Stimulated activated CD4-positive, alpha-beta T cell treated with anti-CD3 and anti-CD28 coated beads, Interleukin-12 subunit alpha, Interleukin-12 subunit beta, amount 100 ng/mL, for 4 hours (primary cell): ENCODE measurements around the gene SCYGR4.
"Not testable (repeated sequence)": the region's sequence is repeated elsewhere in the genome, so short reads cannot be mapped to it uniquely, and the experiment has no call there.

ENCODE experiments used
- DNase-seq: peaks from one replicate; pipeline ENCODE4 v3.0.0-alpha.2; 2020

The SCYGR4 gene

DNA sequence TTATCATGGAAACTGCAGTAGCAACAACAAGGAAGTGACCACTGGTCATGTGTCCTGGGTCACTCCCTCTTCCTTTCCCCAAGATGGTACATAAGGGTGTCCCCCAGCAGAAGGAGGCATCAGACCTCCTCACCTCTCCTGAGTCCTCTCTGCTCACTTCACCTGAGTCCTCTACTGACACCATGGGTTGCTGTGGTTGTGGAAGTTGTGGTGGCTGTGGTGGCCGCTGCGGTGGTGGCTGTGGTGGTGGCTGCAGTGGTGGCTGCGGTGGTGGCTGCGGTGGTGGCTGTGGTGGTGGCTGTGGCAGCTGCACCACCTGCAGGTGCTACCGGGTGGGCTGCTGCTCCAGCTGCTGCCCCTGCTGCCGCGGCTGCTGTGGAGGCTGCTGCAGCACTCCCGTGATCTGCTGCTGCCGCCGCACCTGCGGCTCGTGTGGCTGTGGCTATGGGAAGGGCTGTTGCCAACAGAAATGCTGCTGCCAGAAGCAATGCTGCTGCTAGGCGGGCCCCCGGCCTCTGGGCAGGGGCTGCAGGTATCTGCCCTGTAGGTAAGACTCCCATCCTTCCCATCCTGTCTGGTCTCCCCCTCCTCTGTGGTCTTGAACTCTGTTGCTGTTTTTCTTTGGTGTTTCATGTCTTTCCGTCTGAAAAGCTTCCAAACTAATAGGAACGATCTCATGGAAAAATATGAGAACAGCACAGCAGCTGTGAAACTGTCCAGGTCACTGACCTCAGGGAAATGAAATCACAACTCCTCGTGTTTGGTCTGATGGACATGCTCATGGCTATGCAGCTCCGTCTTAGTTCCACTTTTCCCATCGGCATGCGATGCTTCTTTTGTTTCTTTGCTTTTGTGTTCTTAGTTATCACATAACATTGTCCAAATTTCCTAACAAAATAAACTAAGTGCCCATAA lies at the start of gene SCYGR4:
SCYGR4 (plus strand) TSS at position 183 of the 915 bp plus-strand sequence; CDS start at position 183, 0 bp downstream.
- no peak for DNase-seq

GRCh38 chr2:227568852-227569169 lies 48.5 kb upstream of the SCYGR4 start:
- no peak for DNase-seq

GRCh38 chr2:227570615-227571014 lies 46.7 kb upstream of the SCYGR4 start:
- DNase-seq: no peak

- no peak for DNase-seq
Observed at GRCh38 chr2:227576110-227576509, 41.2 kb upstream of the SCYGR4 start.

DNA sequence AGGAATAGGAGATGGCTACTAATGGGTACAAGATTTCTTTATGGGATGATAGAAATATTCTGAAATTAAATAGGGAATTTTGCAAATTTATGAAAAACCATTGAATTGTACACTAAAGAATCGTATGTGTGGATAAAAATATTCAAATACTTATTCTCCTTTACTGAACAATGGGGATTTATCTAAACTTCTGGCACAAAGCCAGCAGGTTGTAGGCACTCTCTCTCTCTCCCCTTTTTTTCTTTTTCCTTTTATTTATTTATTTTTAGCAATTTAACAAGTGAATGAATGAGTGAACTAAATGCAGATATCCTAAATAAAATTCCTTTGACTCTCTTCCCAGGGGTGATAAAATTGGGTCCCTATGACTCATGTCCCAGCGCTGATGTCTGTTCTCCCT lies 40.5 kb upstream of the SCYGR4 start:
- DNase-seq: no peak

DNA sequence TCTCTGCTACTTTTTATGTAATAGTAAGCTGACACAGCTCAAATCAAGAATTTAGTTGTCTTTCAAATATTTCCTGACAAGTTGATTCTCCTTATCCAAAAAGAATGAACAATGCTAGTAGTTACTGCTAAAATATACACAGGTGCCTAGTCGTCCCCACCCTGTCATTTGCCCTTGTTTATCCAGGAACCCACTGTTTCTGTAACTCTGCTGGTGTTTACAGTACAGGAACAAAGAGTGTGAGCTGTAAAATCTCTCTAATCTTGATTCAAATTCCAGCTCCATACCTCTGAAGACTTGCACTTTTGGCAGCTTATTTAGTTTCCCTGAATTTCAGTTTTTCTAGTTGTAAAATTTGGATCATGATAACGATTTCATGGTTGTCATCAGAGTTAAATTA lies 39.7 kb upstream of the SCYGR4 start:
- DNase-seq: no peak

- DNase-seq: no peak
Observed at GRCh38 chr2:227578642-227579041, 38.7 kb upstream of the SCYGR4 start.

DNA sequence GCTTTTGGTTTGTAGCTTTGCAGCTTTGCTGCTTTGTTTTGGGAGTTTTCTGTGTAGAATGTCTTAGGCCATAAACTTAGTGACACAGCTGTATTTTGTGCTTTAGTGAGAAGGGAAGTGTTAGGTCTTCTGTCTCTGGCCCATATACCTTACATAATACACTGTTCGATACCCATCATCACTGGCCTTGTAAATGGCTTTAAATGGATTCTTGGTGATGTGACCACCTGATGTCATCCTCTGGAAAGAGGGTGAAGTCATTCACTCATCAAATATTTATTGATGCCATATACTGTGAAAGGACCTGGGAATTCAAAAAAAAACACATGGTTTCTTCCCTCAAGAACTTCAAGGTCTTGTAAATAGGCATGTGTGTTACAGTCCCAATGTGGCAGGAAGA lies 37.5 kb upstream of the SCYGR4 start:
- no peak for DNase-seq

GRCh38 chr2:227582369-227582768 lies 34.9 kb upstream of the SCYGR4 start:
- DNase-seq: no peak

DNA sequence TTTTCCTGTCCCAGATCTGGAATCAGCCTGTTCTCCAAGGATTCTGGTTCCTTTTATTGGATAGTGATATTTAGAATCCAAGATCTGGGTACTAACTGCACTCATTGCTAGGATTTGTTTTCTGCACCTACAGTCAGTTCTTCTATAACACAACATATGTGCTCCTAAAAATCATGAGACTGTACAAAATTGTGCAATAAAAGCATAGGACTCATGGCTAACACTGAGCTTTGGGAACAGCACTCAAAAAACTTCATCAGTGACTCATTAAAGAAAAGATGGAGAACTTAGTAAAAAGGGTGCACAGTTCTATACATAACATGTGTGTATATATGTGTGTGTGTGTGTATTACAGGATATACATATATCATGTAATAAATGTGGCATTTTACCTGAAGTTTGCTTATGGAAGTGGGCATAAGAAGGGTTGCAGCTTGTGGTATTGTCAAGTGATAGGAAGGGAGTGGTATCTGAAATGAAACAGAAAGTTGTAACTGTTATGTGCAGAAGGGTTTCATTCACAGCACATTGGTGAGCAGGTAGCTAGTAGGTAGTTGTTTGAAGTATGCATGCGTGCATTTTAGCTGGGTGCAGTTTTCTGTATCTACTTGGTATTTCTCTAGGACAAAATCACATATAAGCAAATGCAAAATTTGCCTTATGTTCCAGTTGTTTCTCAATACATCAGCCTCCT lies 24.5 kb upstream of the SCYGR4 start:
- DNase-seq: no peak

DNA sequence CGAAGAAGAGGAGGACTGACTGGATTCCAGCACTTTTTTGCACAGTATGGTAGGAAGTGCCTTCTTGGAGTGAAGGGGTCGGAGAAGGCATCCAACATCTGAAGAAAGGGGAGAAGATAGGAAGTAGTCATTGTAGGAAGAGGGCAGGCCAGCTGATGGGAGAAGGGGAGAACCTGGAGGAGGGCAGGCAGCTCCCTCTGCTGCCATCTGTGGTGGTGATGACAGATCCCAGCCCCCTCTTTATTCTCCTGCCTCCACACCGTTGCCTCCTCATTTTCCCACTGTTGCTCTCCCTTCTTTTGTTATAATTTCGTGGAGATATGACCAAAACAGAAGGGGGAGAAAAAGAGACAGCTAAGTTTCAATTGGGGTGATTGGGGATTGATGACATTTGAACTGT lies 21.5 kb upstream of the SCYGR4 start:
- no peak for DNase-seq

DNA sequence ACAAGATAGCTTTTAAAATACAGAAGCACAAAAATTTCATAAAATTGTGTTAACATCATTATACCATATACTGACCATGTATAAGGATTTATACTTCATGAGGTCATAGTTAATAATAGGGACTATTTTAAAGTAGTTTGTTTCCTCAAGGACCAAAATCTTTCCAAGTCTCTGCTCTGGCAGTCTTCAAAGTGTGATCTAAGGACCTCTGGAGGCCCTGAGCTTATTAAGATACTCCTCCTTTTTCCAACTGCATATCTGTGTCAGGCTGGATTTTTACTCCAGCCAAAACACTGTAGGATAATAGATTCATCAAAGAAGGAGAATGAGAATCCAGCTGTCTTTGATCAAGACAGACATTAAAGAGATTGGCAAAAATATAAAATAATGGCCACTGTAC lies 20.3 kb upstream of the SCYGR4 start:
- DNase-seq: no peak

GRCh38 chr2:227597998-227598397 lies 19.3 kb upstream of the SCYGR4 start:
- DNase-seq: no peak

DNA sequence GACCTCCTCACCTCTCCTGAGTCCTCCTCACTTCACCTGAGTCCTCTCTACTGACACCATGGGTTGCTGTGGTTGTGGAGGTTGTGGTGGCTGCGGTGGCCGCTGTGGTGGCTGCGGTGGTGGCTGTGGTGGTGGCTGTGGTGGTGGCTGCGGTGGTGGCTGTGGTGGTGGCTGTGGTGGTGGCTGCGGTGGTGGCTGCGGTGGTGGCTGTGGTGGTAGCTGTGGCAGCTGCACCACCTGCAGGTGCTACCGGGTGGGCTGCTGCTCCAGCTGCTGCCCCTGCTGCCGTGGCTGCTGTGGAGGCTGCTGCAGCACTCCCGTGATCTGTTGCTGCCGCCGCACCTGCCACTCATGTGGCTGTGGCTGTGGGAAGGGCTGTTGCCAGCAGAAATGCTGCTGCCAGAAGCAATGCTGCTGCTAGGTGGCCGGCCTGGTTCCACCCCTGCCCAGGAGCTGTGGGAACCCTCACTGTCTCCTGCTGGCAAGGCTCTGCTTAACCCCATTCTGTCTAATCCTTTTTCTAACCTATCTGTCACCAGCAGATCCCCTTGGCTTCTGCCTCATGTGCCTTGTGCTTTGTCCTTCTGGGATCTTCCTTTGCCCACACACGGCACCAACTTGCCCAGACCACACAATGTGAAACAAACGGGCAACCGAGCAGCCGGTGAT lies 18.3 kb upstream of the SCYGR4 start, which contains the start of gene SCYGR2:
SCYGR2 (plus strand) TSS at position 59 of the 669 bp plus-strand sequence; CDS start at position 59, 0 bp downstream.
- not testable (repeated sequence) for DNase-seq

- no peak for DNase-seq
Observed at GRCh38 chr2:227602358-227602757, 14.9 kb upstream of the SCYGR4 start.

DNA sequence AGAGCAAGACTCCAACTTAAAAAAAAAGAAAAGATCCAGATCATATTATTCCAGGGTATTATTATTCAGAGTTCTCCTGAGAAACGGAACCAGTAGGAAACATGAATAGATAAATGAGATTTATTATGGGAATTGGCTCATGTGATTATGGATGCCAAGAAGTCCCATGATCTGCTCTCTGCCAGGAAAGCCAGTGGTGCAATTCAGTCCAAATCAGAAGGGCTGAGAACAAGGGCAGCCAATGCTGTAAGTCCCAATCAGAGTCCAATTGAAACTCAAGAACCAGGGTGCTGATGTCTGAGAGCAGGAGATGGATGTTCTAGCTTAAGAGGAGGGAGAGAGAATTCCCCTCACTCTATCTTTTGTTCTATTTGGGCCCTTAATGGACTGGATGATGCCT lies 10.8 kb upstream of the SCYGR4 start:
- no peak for DNase-seq

- no peak for DNase-seq
Observed at GRCh38 chr2:227607941-227608340, 9.4 kb upstream of the SCYGR4 start.

- DNase-seq: no peak
Observed at GRCh38 chr2:227608561-227609338, 8.5 kb upstream of the SCYGR4 start.

DNA sequence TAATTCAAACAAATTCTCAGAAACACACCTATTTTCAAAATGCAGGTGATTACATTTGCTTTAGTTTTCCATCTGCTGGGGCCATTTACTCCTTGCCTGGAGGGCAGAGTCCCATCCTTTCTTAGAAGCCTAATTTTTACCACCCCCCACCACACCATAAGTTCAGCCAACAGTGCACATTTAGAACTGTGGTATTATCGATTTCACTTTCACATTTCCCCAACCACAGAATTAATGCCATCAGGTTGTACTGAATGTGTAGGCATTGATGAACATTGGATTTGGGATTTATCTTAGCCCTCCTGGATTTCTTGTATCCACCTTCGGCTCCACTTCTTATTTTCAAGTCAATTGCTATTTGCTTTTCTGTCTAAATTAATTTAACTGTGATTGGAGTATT lies 7.2 kb upstream of the SCYGR4 start:
- no peak for DNase-seq

GRCh38 chr2:227612546-227613271 lies 4.6 kb upstream of the SCYGR4 start:
- DNase-seq: no peak

DNA sequence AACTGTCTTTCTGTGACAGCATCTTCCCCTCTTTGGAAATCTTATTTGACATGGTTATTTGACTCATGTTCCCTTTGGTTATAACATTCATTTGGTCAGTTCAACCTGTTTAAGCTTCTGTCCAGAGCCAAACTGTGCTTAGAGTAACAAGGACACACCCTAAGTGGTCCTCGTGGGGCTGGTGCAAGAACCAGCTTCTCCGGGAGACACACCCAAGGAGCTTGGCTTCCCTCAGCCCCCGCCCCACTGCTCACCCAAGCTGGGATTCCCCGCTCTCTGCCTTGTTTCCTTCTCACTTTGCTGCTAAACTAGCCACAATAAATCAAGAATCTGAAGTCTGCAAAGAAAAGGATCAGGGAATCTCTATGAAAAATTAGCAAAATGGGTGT lies 4.0 kb upstream of the SCYGR4 start:
- DNase-seq: no peak

DNA sequence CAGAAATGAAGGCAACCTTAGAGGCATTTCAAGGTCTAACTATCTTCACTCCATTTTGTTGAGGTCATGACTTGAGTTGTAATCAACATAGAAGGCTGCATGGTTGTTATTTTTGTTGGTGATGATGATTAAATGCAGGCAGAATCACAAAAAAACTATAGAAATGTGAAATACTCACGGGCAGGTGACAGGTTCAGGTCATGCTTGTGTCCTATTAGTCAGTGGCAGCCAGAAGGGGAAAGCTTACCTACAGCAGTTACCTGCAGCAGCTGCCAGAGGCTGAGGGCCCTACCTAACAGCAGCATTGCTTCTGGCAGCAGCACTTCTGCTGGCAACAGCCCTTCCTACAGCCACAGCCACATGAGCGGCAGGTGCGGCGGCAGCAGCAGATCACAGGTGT lies 3.1 kb upstream of the SCYGR4 start:
- DNase-seq: no peak
